GM12875 (cell line): Measurements from ENCODE around the gene EMP3.

Experiments
- H3K4me3 ChIP-seq: one replicate; pipeline ENCODE4 v1.5.1; 2011; ENCODE audit warnings: low read depth, low read length, control low read depth
- TF ChIP-seq, protein P1 (sequence below): IDR thresholded peaks from 2 replicates; pipeline ENCODE4 v1.5.1; 2011; ENCODE audit warnings: low read depth, mild to moderate bottlenecking, control low read depth, inconsistent platforms, low read length, moderate library complexity, borderline replicate concordance; ENCODE audit not compliant: insufficient read depth

EMP3 gene

DNA sequence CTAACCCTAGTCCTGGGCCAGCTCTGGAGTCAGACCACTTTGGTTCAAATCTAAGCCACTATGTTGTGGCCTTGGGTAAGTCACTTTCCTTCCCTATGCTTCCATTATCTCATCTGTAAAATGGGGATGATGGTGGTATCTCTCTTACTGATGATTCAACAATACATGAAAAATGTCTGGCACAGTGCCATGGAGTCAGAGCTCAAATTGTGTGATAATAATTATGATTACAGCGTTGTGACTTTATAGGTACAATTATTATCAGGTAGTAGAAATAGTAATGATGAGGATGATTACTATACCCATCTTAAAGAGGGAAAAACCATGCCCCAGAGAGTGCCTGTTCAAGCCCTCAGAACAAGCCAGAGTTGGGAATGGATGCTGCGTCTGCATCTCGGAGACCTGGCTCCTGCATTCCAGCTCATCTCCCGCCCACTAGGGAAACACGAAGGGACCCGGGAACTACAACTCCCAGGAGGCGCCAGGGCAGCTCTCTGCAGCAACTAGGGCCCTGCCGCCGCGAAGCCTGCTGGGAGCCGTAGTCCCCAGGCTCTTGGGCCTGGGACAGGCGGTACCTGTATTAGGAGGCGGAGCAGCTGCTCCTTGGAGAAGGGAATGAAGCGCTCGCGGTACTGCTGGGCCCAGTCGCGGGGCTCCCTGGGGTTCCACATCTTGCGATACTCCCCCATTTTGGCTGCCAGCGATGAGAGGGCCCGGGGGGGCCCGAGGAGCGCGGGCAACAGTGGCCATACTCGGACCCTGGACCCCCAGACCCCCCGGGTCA, 37.6 kb downstream of the EMP3 start:
- H3K4me3 ChIP-seq: peak overlapping the region; percentile 65
- TF ChIP-seq, protein P1, sequence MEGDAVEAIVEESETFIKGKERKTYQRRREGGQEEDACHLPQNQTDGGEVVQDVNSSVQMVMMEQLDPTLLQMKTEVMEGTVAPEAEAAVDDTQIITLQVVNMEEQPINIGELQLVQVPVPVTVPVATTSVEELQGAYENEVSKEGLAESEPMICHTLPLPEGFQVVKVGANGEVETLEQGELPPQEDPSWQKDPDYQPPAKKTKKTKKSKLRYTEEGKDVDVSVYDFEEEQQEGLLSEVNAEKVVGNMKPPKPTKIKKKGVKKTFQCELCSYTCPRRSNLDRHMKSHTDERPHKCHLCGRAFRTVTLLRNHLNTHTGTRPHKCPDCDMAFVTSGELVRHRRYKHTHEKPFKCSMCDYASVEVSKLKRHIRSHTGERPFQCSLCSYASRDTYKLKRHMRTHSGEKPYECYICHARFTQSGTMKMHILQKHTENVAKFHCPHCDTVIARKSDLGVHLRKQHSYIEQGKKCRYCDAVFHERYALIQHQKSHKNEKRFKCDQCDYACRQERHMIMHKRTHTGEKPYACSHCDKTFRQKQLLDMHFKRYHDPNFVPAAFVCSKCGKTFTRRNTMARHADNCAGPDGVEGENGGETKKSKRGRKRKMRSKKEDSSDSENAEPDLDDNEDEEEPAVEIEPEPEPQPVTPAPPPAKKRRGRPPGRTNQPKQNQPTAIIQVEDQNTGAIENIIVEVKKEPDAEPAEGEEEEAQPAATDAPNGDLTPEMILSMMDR: no peak

DNA sequence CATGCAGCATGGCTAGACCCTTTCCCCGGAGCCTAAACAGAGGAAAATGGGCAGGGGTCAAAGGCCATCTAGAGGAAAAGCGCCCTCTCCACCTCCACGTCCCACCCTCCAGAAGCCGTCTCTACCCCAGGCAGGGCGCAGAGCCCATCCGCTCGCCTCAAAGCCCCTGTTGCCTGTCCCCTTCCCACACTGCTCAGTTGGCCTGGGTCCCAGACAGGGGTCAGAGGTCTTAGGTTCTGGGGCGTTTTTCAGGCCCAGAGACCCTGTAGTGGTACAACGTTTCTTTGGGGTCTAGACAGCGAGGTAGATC, 38.1 kb downstream of the EMP3 start:
- peak overlapping the region; percentile 65 for H3K4me3 ChIP-seq
- TF ChIP-seq, protein P1: no peak

DNA sequence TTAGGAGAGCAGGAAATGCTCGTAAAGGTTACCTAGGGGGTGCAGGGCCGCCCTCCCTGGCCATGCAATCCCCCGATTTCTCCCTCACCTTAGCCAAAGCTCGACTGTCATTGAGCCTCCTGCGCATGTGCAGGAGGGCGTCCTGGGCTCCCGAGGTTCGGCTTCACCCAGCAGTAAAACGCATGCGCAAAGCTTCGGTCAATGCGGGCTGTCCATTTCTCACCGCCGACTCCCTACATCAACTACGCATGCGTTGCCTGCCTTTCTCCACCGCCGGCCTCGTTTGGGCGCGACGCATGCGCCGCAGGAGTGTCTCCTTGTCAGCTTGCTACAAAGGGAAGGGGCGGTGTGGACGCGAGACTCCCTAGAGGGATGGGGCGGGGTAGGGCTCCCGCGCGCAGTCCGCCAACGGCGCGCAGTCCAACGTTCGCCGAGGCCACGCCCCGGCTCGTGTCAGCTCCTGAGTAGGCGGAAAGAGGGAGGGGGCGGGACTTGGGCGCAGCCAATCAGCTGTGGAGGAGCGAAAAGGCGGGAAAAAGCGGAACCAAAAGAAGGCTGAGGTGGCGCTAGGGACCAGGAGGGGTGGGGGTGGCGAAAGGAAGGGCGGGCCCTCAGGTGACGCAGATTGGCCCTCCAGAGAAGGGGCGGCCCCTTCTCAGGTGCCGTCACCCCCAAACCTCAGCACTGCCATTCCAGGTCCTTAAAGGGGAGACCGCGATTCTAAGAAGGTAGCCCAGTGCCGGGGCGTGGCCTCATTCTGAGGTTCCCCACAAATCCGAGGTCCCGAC, 38.7 kb downstream of the EMP3 start, which contains the start of the genes SYNGR4 and TMEM143:
Gene SYNGR4 (plus strand): TSS at position 558 of the 788 bp plus-strand sequence. CDS start 1,476 bp downstream, outside the sequence.
Gene TMEM143 (minus strand): TSS at position 131 of the 788 bp plus-strand sequence. CDS start 20 bp downstream, at position 111.
- TF ChIP-seq, protein P1: no peak
- H3K4me3 ChIP-seq: peak within 1 kb of the TSS; percentile 65

- TF ChIP-seq, protein P1: no peak
- peak overlapping the region; percentile 42 for H3K4me3 ChIP-seq
Measured at GRCh38 chr19:48364598-48365348, 39.4 kb downstream of the EMP3 start.

GRCh38 chr19:48365602-48366001, 40.2 kb downstream of the EMP3 start:
- H3K4me3 ChIP-seq: no peak overlapping the region
- TF ChIP-seq, protein P1: no peak

DNA sequence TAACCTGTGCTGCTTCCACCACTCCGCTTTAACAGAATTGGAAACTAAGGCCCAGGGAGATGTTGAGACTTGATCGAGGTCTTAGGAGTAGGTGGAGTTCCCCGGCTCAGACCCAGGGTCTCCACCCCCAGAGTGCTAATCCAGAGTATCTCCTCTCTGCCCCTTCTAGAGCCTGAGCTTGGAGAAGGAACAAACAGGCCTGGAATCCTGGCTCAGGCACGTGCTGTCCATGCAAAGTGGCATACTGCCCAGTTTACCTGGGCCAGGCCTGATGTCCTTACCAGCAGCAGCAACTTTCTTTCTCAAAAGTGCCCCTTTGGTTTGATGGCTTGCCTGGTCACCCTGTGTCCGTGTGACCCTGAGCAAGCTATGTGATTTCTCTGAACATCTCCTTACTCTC, 42.5 kb downstream of the EMP3 start:
- TF ChIP-seq, protein P1: no peak
- no peak overlapping the region for H3K4me3 ChIP-seq
